Hepatocyte (in vitro differentiated cells): ENCODE data around the gene ADCY2.

Source experiments
- CTCF ChIP-seq: fragments of 200-600 bp; sonication (generic); IDR thresholded peaks from 2 replicates; pipeline ENCODE4 v1.5.1; 2016; ENCODE audit warnings: antibody characterized with exemption, mild to moderate bottlenecking; ENCODE audit not compliant: poor library complexity
- EZH2 ChIP-seq: fragments of 200-600 bp; sonication (generic); IDR thresholded peaks from 2 replicates; pipeline ENCODE4 v1.6.1; 2016; ENCODE audit warnings: antibody characterized with exemption, mild to moderate bottlenecking, borderline replicate concordance

DNA sequence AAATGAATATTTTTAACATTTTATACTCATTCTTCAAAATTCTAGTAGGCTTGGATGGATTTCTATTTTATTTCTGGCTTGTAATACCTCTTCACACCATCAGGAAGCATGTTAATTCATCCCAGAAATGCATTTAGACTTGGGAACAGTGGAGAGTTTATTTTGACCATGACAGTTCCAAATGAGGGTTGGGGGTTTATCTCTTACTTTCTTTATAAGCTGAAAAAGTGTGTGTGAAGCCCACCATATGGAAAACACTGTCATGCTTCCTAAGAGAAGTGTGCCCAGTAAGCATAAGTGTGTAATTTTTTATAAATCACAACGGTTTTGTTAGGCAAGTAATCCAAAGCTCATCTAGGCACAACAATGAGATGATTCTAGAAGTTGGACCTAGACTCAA, 215.6 kb downstream of the ADCY2 start:
- TF ChIP-seq CTCF = no peak
- no peak for TF ChIP-seq EZH2
